HepG2 (cell line): ENCODE measurements around the gene DYSF. TPM values are rescaled to one million over a fixed set of nuclear protein-coding genes. Genes with fewer than 3 reads are reported as not detected.

ENCODE experiments used
- ARNT2 ChIP-seq: sonication (generic); formaldehyde crosslinking; IDR thresholded peaks from 2 replicates; pipeline ENCODE4 v1.8.0; 2022; ENCODE audit warnings: mild to moderate bottlenecking, low read depth, missing genetic modification reagents, moderate library complexity
- BCL6 ChIP-seq: IDR thresholded peaks from 2 replicates; pipeline ENCODE4 v1.6.1; 2016; ENCODE audit warnings: missing genetic modification reagents, missing compliant biosample characterization
- DPF2 ChIP-seq: sonication (generic); formaldehyde crosslinking; IDR thresholded peaks from 2 replicates; pipeline ENCODE4 v1.4.0; 2020; ENCODE audit warnings: mild to moderate bottlenecking, low read depth, missing genetic modification reagents, borderline replicate concordance
- FOXA3 ChIP-seq: IDR thresholded peaks from 2 replicates; pipeline ENCODE4 v1.6.1; 2016; ENCODE audit warnings: missing genetic modification reagents, missing compliant biosample characterization
- FOXK1 ChIP-seq: sonication (generic); formaldehyde crosslinking; IDR thresholded peaks from 2 replicates; pipeline ENCODE4 v1.4.0; 2020; ENCODE audit warnings: low read depth, missing genetic modification reagents, borderline replicate concordance
- GATAD2A ChIP-seq: IDR thresholded peaks from 2 replicates; pipeline ENCODE4 v1.6.1; 2016
- HNRNPL ChIP-seq: fragments of 200-400 bp; formaldehyde crosslinking; IDR thresholded peaks from 2 replicates; pipeline ENCODE4 v1.6.1; 2017; ENCODE audit warnings: mild to moderate bottlenecking, low read depth, low read length
- KAT8 ChIP-seq: IDR thresholded peaks from 2 replicates; pipeline ENCODE4 v1.6.1; 2016; ENCODE audit warnings: missing genetic modification reagents, missing compliant biosample characterization
- KLF16 ChIP-seq, 2 experiments: sonication (generic) in 1 of 2; formaldehyde crosslinking in 1 of 2; IDR thresholded peaks; 2 replicates each; pipeline versions ENCODE4 v1.6.1 to v1.8.0; 2016 to 2023; ENCODE audit warnings: missing genetic modification reagents in 2 of 2, missing compliant biosample characterization in 1 of 2
- LCORL ChIP-seq, 2 experiments: fragments of 450-650 bp in 1 of 2; sonication (generic) in 1 of 2; formaldehyde crosslinking in 1 of 2; IDR thresholded peaks; 2 replicates each; pipeline versions ENCODE4 v1.5.0 to v1.6.1; 2017 to 2020; ENCODE audit warnings: antibody characterized with exemption in 1 of 2, missing genetic modification reagents in 1 of 2
- PHF5A ChIP-seq: IDR thresholded peaks from one replicate; pipeline ENCODE4 v1.6.1; 2018; ENCODE audit warnings: low read depth, missing genetic modification reagents; ENCODE audit not compliant: unreplicated experiment
- SOX6 ChIP-seq, 2 experiments: fragments of 450-650 bp in 1 of 2; sonication (generic) in 1 of 2; formaldehyde crosslinking in 1 of 2; IDR thresholded peaks; 2 replicates each; pipeline versions ENCODE4 v1.4.0 to v1.6.1; 2017 to 2020; ENCODE audit warnings: antibody characterized with exemption in 1 of 2, mild to moderate bottlenecking in 1 of 2, missing genetic modification reagents in 1 of 2
- THAP11 ChIP-seq: IDR thresholded peaks from 2 replicates; pipeline ENCODE4 v1.6.1; 2016; ENCODE audit warnings: missing biosample characterization, missing genetic modification reagents
- ZBTB42 ChIP-seq: sonication (generic); formaldehyde crosslinking; IDR thresholded peaks from 2 replicates; pipeline ENCODE4 v1.5.0; 2020; ENCODE audit warnings: mild to moderate bottlenecking, missing genetic modification reagents
- ZFP37 ChIP-seq: sonication (generic); formaldehyde crosslinking; IDR thresholded peaks from 2 replicates; pipeline ENCODE4 v1.4.0; 2020; ENCODE audit warnings: missing genetic modification reagents, borderline replicate concordance
- ZNF143 ChIP-seq: sonication (generic); formaldehyde crosslinking; IDR thresholded peaks from 2 replicates; pipeline ENCODE4 v1.4.0; 2020; ENCODE audit warnings: missing genetic modification reagents
- ZNF687 ChIP-seq: sonication (generic); formaldehyde crosslinking; IDR thresholded peaks from 2 replicates; pipeline ENCODE4 v1.5.1; 2020; ENCODE audit warnings: mild to moderate bottlenecking, missing genetic modification reagents, moderate library complexity
- ZNF780A ChIP-seq: sonication (generic); formaldehyde crosslinking; IDR thresholded peaks from 2 replicates; pipeline ENCODE4 v1.8.0; 2022; ENCODE audit warnings: mild to moderate bottlenecking, missing genetic modification reagents, moderate library complexity
- polyA plus RNA-seq, 8 experiments: library from polyadenylated mRNA; depleted of rRNA in 3 of 8; stranded (reverse) in 7 of 8; unstranded in 1 of 8; fragments of >200 nt; fragmentation: Illumina TruSeq in 4 of 8; extraction: Trizol in 4 of 8; gene quantifications; 2 replicates each; pipeline versions ENCODE4 v1.2.1 to v1.2.3, GENCODE V29; 2011 to 2016; ENCODE audit warnings: low read depth in 4 of 8, missing spikeins in 1 of 8, mixed read lengths in 1 of 8; ENCODE audit not compliant: insufficient read depth in 1 of 8
- total RNA-seq, 5 experiments: library from RNA; depleted of rRNA; stranded (reverse); fragments of >200 nt; fragmentation: Illumina TruSeq; extraction: Trizol; gene quantifications; 2 replicates each; pipeline ENCODE4 v1.2.3, GENCODE V29; 2016; ENCODE audit warnings: low read depth in 1 of 5
- TF ChIP-seq, protein P1 (sequence below): sonication (generic); formaldehyde crosslinking; IDR thresholded peaks from 2 replicates; pipeline ENCODE4 v1.4.0; 2020; ENCODE audit warnings: missing genetic modification reagents, borderline replicate concordance
- TF ChIP-seq, protein P2 (sequence below): sonication (generic); formaldehyde crosslinking; IDR thresholded peaks from 2 replicates; pipeline ENCODE4 v1.4.0; 2020; ENCODE audit warnings: mild to moderate bottlenecking, missing genetic modification reagents

Gene DYSF
- total and polyA plus RNA-seq, 2 of the 13 experiments (the other 11 are each of a cell fraction or from before 2014, with no cell fraction given) = 0.15 to 2.4 TPM

- TF ChIP-seq ZNF687 (peak; percentile 52; the same call in 1 of the 2 replicates), FOXA3 (peak; percentile 54), HNRNPL (no peak), PHF5A (CRISPR knock-in tag) (no peak), THAP11 (peak; percentile 46; the same call in 1 of the 2 replicates), BCL6 (CRISPR knock-in tag) (peak; percentile 34; the same call in 1 of the 2 replicates), KLF16 (CRISPR knock-in tag; IDR thresholded peaks at IDR 0.05) (peak in 1 of 2 experiments; percentile 47; a peak in 1 of 4 replicates), ZNF780A (CRISPR knock-in tag) (no peak), GATAD2A (CRISPR knock-in tag) (peak; percentile 81), FOXK1 (CRISPR knock-in tag) (peak; percentile 23; the same call in 1 of the 2 replicates), ZNF143 (CRISPR knock-in tag) (no peak), LCORL (IDR thresholded peaks at IDR 0.05) (no peak), LCORL (CRISPR knock-in tag; IDR thresholded peaks at IDR 0.05) (peak; percentile 79), ZBTB42 (CRISPR knock-in tag) (no peak), ZFP37 (no peak), ARNT2 (CRISPR knock-in tag) (peak; percentile 66; the same call in 1 of the 2 replicates), SOX6 (IDR thresholded peaks at IDR 0.05) (no peak), SOX6 (CRISPR knock-in tag; IDR thresholded peaks at IDR 0.05) (peak; percentile 46), KAT8 (CRISPR knock-in tag) (peak; percentile 16; the same call in 1 of the 2 replicates), DPF2 (CRISPR knock-in tag) (no peak)
- TF ChIP-seq, protein P1, sequence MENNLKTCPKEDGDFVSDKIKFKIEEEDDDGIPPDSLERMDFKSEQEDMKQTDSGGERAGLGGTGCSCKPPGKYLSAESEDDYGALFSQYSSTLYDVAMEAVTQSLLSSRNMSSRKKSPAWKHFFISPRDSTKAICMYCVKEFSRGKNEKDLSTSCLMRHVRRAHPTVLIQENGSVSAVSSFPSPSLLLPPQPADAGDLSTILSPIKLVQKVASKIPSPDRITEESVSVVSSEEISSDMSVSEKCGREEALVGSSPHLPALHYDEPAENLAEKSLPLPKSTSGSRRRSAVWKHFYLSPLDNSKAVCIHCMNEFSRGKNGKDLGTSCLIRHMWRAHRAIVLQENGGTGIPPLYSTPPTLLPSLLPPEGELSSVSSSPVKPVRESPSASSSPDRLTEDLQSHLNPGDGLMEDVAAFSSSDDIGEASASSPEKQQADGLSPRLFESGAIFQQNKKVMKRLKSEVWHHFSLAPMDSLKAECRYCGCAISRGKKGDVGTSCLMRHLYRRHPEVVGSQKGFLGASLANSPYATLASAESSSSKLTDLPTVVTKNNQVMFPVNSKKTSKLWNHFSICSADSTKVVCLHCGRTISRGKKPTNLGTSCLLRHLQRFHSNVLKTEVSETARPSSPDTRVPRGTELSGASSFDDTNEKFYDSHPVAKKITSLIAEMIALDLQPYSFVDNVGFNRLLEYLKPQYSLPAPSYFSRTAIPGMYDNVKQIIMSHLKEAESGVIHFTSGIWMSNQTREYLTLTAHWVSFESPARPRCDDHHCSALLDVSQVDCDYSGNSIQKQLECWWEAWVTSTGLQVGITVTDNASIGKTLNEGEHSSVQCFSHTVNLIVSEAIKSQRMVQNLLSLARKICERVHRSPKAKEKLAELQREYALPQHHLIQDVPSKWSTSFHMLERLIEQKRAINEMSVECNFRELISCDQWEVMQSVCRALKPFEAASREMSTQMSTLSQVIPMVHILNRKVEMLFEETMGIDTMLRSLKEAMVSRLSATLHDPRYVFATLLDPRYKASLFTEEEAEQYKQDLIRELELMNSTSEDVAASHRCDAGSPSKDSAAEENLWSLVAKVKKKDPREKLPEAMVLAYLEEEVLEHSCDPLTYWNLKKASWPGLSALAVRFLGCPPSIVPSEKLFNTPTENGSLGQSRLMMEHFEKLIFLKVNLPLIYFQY (CRISPR knock-in tag) = peak; percentile 48; the same call in 1 of the 2 replicates
- TF ChIP-seq, protein P2, sequence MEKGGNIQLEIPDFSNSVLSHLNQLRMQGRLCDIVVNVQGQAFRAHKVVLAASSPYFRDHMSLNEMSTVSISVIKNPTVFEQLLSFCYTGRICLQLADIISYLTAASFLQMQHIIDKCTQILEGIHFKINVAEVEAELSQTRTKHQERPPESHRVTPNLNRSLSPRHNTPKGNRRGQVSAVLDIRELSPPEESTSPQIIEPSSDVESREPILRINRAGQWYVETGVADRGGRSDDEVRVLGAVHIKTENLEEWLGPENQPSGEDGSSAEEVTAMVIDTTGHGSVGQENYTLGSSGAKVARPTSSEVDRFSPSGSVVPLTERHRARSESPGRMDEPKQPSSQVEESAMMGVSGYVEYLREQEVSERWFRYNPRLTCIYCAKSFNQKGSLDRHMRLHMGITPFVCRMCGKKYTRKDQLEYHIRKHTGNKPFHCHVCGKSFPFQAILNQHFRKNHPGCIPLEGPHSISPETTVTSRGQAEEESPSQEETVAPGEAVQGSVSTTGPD (CRISPR knock-in tag) = no peak
Measured at GRCh38 chr2:71559080-71559827, 105.9 kb downstream of the DYSF start (continued).
